WTC11 (cell line): ENCODE results near the gene OPCML. TPM values are rescaled to one million over a fixed set of nuclear protein-coding genes. Genes with fewer than 3 reads are reported as not detected.

Experiments
- ATAC-seq: fragments of 200-7000 bp; cut with Tn5 transposase; 2 replicates; pipeline ENCODE4 v1.10.0; 2021; ENCODE audit warnings: mild to moderate bottlenecking, moderate library complexity
- CTCF ChIA-PET: fragments of 300-600 bp; sonication (Branson Sonifier 250); formaldehyde crosslinking; loops from one replicate; lab custom pipeline; 2021; ENCODE audit warnings: antibody characterized with exemption; lab: Charles Lee
- POLR2A ChIA-PET: fragments of 350-600 bp; sonication (Branson Sonifier 250); formaldehyde crosslinking; loops from one replicate; lab custom pipeline; 2021; ENCODE audit warnings: antibody characterized with exemption; lab: Charles Lee
- DNase-seq: peaks from one replicate; pipeline ENCODE4 v3.0.0; 2021; ENCODE audit warnings: low spot score
- H3K27ac Mint-ChIP-seq: 2 replicates; pipeline ENCODE4 v1.8.0; 2021; ENCODE audit warnings: mixed read lengths
- H3K27me3 Mint-ChIP-seq: 2 replicates; pipeline ENCODE4 v1.8.0; 2021; ENCODE audit warnings: low read depth, mild to moderate bottlenecking, moderate library complexity, mixed read lengths
- H3K36me3 Mint-ChIP-seq: 2 replicates; pipeline ENCODE4 v1.8.0; 2021; ENCODE audit warnings: mixed read lengths
- H3K4me1 Mint-ChIP-seq: 2 replicates; pipeline ENCODE4 v1.8.0; 2022; ENCODE audit warnings: mixed read lengths
- H3K4me3 Mint-ChIP-seq: 2 replicates; pipeline ENCODE4 v1.8.0; 2021; ENCODE audit warnings: mild to moderate bottlenecking, moderate library complexity, mixed read lengths
- H3K9me3 Mint-ChIP-seq: 2 replicates; pipeline ENCODE4 v1.8.0; 2021; ENCODE audit warnings: mixed read lengths
- CREM ChIP-seq: sonication (generic); formaldehyde crosslinking; IDR thresholded peaks from 2 replicates; pipeline ENCODE4 v1.8.1; 2022; ENCODE audit warnings: mild to moderate bottlenecking, missing genetic modification reagents, moderate library complexity
- ELF4 ChIP-seq: sonication (generic); formaldehyde crosslinking; IDR thresholded peaks from 2 replicates; pipeline ENCODE4 v1.8.1; 2022; ENCODE audit warnings: low read depth, mild to moderate bottlenecking, moderate library complexity, missing genetic modification reagents
- EMX1 ChIP-seq: fragments of 250-450 bp; sonication (Bioruptor Pico); IDR thresholded peaks from 2 replicates; pipeline ENCODE4 v1.8.0; 2021; ENCODE audit warnings: mild to moderate bottlenecking
- FOXP4 ChIP-seq: sonication (generic); formaldehyde crosslinking; IDR thresholded peaks from 2 replicates; pipeline ENCODE4 v1.8.0; 2022; ENCODE audit warnings: mild to moderate bottlenecking, missing genetic modification reagents
- JUN ChIP-seq: sonication (generic); formaldehyde crosslinking; IDR thresholded peaks from 2 replicates; pipeline ENCODE4 v1.8.0; 2023; ENCODE audit warnings: mild to moderate bottlenecking, missing genetic modification reagents
- NR1H2 ChIP-seq: sonication (generic); formaldehyde crosslinking; IDR thresholded peaks from 2 replicates; pipeline ENCODE4 v1.9.0; 2021; ENCODE audit warnings: mild to moderate bottlenecking, moderate library complexity, missing genetic modification reagents
- TEAD4 ChIP-seq: sonication (generic); formaldehyde crosslinking; IDR thresholded peaks from 2 replicates; pipeline ENCODE4 v1.8.0; 2022; ENCODE audit warnings: mild to moderate bottlenecking, missing genetic modification reagents
- TP53 ChIP-seq: sonication (generic); formaldehyde crosslinking; IDR thresholded peaks from 2 replicates; pipeline ENCODE4 v1.8.1; 2023; ENCODE audit warnings: mild to moderate bottlenecking, missing genetic modification reagents
- USF1 ChIP-seq: sonication (generic); formaldehyde crosslinking; IDR thresholded peaks from 2 replicates; pipeline ENCODE4 v1.8.0; 2022; ENCODE audit warnings: mild to moderate bottlenecking, missing genetic modification reagents
- ZNF423 ChIP-seq: fragments of 250-450 bp; sonication (Bioruptor Pico); IDR thresholded peaks from 2 replicates; pipeline ENCODE4 v2.1.2; 2022; ENCODE audit warnings: mild to moderate bottlenecking, moderate library complexity
- total RNA-seq: library from RNA; stranded (reverse); gene quantifications from 3 replicates; pipeline ENCODE4 v1.2.3, GENCODE V29; 2021
- TF ChIP-seq, protein P1 (sequence below): sonication (generic); formaldehyde crosslinking; IDR thresholded peaks from 2 replicates; pipeline ENCODE4 v1.8.0; 2023; ENCODE audit warnings: mild to moderate bottlenecking, missing genetic modification reagents
- TF ChIP-seq, protein P2 (sequence below): fragments of 250-450 bp; sonication (Bioruptor Pico); IDR thresholded peaks from 2 replicates; pipeline ENCODE4 v1.9.0; 2021; ENCODE audit warnings: mild to moderate bottlenecking

OPCML gene
- total RNA-seq, 1 experiment from 2014 or later = 1.5 TPM

GRCh38 chr11:133228471-133229329 is 303.6 kb downstream of the OPCML start:
- CTCF ChIA-PET = interaction anchor here (0.7 to 3.2 kb wide), 11 partner anchors 11 to 347 kb away, joined by 3 to 19 read pairs (median 5); no protein-coding TSS in a partner anchor
- H3K4me1 Mint-ChIP-seq = peaks cover 49% of the 10 kb centered on the region
- H3K27ac Mint-ChIP-seq = no peak overlapping the region
- ATAC-seq = peak; percentile 84
- peak; percentile 82 for DNase-seq
- POLR2A ChIA-PET = interaction anchor here (1.0 kb wide), 1 partner anchor 338 kb away, joined by 3 read pairs; no protein-coding TSS in a partner anchor
- TF ChIP-seq TEAD4 (CRISPR knock-in tag) (no peak), ZNF423 (CRISPR knock-in tag) (peak; percentile 90)
- TF ChIP-seq, protein P1, sequence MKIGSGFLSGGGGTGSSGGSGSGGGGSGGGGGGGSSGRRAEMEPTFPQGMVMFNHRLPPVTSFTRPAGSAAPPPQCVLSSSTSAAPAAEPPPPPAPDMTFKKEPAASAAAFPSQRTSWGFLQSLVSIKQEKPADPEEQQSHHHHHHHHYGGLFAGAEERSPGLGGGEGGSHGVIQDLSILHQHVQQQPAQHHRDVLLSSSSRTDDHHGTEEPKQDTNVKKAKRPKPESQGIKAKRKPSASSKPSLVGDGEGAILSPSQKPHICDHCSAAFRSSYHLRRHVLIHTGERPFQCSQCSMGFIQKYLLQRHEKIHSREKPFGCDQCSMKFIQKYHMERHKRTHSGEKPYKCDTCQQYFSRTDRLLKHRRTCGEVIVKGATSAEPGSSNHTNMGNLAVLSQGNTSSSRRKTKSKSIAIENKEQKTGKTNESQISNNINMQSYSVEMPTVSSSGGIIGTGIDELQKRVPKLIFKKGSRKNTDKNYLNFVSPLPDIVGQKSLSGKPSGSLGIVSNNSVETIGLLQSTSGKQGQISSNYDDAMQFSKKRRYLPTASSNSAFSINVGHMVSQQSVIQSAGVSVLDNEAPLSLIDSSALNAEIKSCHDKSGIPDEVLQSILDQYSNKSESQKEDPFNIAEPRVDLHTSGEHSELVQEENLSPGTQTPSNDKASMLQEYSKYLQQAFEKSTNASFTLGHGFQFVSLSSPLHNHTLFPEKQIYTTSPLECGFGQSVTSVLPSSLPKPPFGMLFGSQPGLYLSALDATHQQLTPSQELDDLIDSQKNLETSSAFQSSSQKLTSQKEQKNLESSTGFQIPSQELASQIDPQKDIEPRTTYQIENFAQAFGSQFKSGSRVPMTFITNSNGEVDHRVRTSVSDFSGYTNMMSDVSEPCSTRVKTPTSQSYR (CRISPR knock-in tag) = 0 out of 2 replicates have a peak, but pooled peaks have one; percentile 29
- H3K9me3 Mint-ChIP-seq = peaks cover 15% of the 10 kb centered on the region
- peaks cover 47% of the 10 kb centered on the region for H3K27me3 Mint-ChIP-seq
- H3K36me3 Mint-ChIP-seq = peaks cover 7% of the 10 kb centered on the region
- peak overlapping the region; percentile 36 for H3K4me3 Mint-ChIP-seq

- peak; percentile 15 for DNase-seq
- POLR2A ChIA-PET = interaction anchor here (1.0 kb wide), 1 partner anchor 12 kb away, joined by 3 read pairs; no protein-coding TSS in a partner anchor
- Mint-ChIP-seq H3K4me1 (peaks cover 49% of the 10 kb centered on the region), H3K4me3 (no peak overlapping the region), H3K27ac (no peak overlapping the region), H3K27me3 (peaks cover 45% of the 10 kb centered on the region), H3K36me3 (peaks cover 4% of the 10 kb centered on the region; the same call in 1 of the 2 replicates), H3K9me3 (peaks cover 5% of the 10 kb centered on the region; the same call in 1 of the 2 replicates)
- peak; percentile 9 for ATAC-seq
- CTCF ChIA-PET = interaction anchor here (0.8 to 3.2 kb wide), 10 partner anchors 12 to 303 kb away, joined by 3 to 19 read pairs (median 5); no protein-coding TSS in a partner anchor
- TF ChIP-seq ZNF423 (CRISPR knock-in tag) (peak; percentile 39; the same call in 1 of the 2 replicates), JUN (no peak)
Observed at GRCh38 chr11:133227632-133228111, 304.6 kb downstream of the OPCML start.

- Mint-ChIP-seq H3K27me3 (peaks cover 15% of the 10 kb centered on the region), H3K4me3 (no peak overlapping the region), H3K36me3 (no peaks in the 10 kb centered on the region), H3K4me1 (peaks cover 27% of the 10 kb centered on the region), H3K9me3 (no peaks in the 10 kb centered on the region), H3K27ac (no peak overlapping the region)
- ATAC-seq = no peak
- no peak for TF ChIP-seq NR1H2 (CRISPR knock-in tag)
- TF ChIP-seq, protein P2, sequence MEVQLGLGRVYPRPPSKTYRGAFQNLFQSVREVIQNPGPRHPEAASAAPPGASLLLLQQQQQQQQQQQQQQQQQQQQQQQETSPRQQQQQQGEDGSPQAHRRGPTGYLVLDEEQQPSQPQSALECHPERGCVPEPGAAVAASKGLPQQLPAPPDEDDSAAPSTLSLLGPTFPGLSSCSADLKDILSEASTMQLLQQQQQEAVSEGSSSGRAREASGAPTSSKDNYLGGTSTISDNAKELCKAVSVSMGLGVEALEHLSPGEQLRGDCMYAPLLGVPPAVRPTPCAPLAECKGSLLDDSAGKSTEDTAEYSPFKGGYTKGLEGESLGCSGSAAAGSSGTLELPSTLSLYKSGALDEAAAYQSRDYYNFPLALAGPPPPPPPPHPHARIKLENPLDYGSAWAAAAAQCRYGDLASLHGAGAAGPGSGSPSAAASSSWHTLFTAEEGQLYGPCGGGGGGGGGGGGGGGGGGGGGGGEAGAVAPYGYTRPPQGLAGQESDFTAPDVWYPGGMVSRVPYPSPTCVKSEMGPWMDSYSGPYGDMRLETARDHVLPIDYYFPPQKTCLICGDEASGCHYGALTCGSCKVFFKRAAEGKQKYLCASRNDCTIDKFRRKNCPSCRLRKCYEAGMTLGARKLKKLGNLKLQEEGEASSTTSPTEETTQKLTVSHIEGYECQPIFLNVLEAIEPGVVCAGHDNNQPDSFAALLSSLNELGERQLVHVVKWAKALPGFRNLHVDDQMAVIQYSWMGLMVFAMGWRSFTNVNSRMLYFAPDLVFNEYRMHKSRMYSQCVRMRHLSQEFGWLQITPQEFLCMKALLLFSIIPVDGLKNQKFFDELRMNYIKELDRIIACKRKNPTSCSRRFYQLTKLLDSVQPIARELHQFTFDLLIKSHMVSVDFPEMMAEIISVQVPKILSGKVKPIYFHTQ = no peak
- TF ChIP-seq USF1 = no peak
- no peak for TF ChIP-seq FOXP4 (CRISPR knock-in tag)
- no peak for TF ChIP-seq TP53 (CRISPR knock-in tag)
- no peak for TF ChIP-seq ELF4 (CRISPR knock-in tag)
- TF ChIP-seq EMX1 (CRISPR knock-in tag) = no peak
- no peak for TF ChIP-seq CREM (CRISPR knock-in tag)
- DNase-seq = no peak
- ChIA-PET POLR2A (no interaction called here), CTCF (interaction anchor here (0.7 to 1.0 kb wide), 2 partner anchors 8 to 68 kb away, joined by 3 read pairs; no protein-coding TSS in a partner anchor)
Observed at GRCh38 chr11:133224271-133224670, 308.0 kb downstream of the OPCML start.
